ENCODE results near the gene PTPRN2. TPM values are rescaled to one million over a fixed set of nuclear protein-coding genes. Genes with fewer than 3 reads are reported as not detected.
"Not testable (repeated sequence)": the region's sequence is repeated elsewhere in the genome, so short reads cannot be mapped to it uniquely, and the experiment has no call there.

Gene PTPRN2
- total and polyA plus RNA-seq, 2 donors, result 1.7 to 1.9 TPM

- Histone ChIP-seq H3K27ac (ENCODE audit: low read depth in 1 of 2, low read length in 1 of 2) (no peak overlapping the region), H3K9me3 (ENCODE audit: control insufficient read depth in 2 of 2, insufficient read depth in 1 of 2, low read length in 1 of 2) (peaks cover 3 to 48% of the 10 kb centered on the region in 2 donors), H3K4me3 (ENCODE audit: low read length in 2 of 2) (no peak overlapping the region), H3K4me1 (ENCODE audit: control insufficient read depth in 2 of 2, insufficient read depth in 2 of 2, low read length in 2 of 2) (no peaks in the 10 kb centered on the region), H3K27me3 (ENCODE audit: control insufficient read depth in 2 of 2, insufficient read depth in 1 of 2, low read length in 1 of 2) (no peaks in the 10 kb centered on the region), H3K36me3 (ENCODE audit: control insufficient read depth in 2 of 2, insufficient read depth in 2 of 2, low read length in 1 of 2) (no peaks in the 10 kb centered on the region)
- 82% methylated on average over 34 of the region's 34 CpGs for WGBS
- DNase-seq (ENCODE audit: low read depth in 6 of 9, low spot score in 9 of 9), result no peak
Measured at GRCh38 chr7:158276414-158277218, 311.0 kb downstream of the PTPRN2 start.

- Histone ChIP-seq H3K27ac (ENCODE audit: low read depth in 1 of 2, low read length in 1 of 2) (no peak overlapping the region), H3K36me3 (ENCODE audit: control insufficient read depth in 2 of 2, insufficient read depth in 2 of 2, low read length in 1 of 2) (no peaks in the 10 kb centered on the region), H3K27me3 (ENCODE audit: control insufficient read depth in 2 of 2, insufficient read depth in 1 of 2, low read length in 1 of 2) (no peaks in the 10 kb centered on the region), H3K9me3 (ENCODE audit: control insufficient read depth in 2 of 2, insufficient read depth in 1 of 2, low read length in 1 of 2) (peaks cover 3 to 54% of the 10 kb centered on the region in 2 donors), H3K4me3 (ENCODE audit: low read length in 2 of 2) (no peak overlapping the region), H3K4me1 (ENCODE audit: control insufficient read depth in 2 of 2, insufficient read depth in 2 of 2, low read length in 2 of 2) (no peaks in the 10 kb centered on the region)
- DNase-seq (ENCODE audit: low read depth in 6 of 9, low spot score in 9 of 9), result no peak
- WGBS, result 93% methylated on average over 15 of the region's 22 CpGs
Measured at GRCh38 chr7:158275711-158276413, 311.8 kb downstream of the PTPRN2 start.

- Histone ChIP-seq H3K36me3 (ENCODE audit: control insufficient read depth in 2 of 2, insufficient read depth in 2 of 2, low read length in 1 of 2) (no peaks in the 10 kb centered on the region), H3K27ac (ENCODE audit: low read depth in 1 of 2, low read length in 1 of 2) (no peak overlapping the region), H3K4me3 (ENCODE audit: low read length in 2 of 2) (no peak overlapping the region), H3K27me3 (ENCODE audit: control insufficient read depth in 2 of 2, insufficient read depth in 1 of 2, low read length in 1 of 2) (no peaks in the 10 kb centered on the region), H3K9me3 (ENCODE audit: control insufficient read depth in 2 of 2, insufficient read depth in 1 of 2, low read length in 1 of 2) (peaks cover 3 to 54% of the 10 kb centered on the region in 2 donors), H3K4me1 (ENCODE audit: control insufficient read depth in 2 of 2, insufficient read depth in 2 of 2, low read length in 2 of 2) (no peaks in the 10 kb centered on the region)
- DNase-seq (ENCODE audit: low read depth in 6 of 9, low spot score in 9 of 9), result no peak
- 92% methylated on average over 12 of the region's 12 CpGs for WGBS
Measured at GRCh38 chr7:158274996-158275395, 312.6 kb downstream of the PTPRN2 start.

GRCh38 chr7:158274404-158274811 is 313.2 kb downstream of the PTPRN2 start:
- Histone ChIP-seq H3K4me1 (ENCODE audit: control insufficient read depth in 2 of 2, insufficient read depth in 2 of 2, low read length in 2 of 2) (no peaks in the 10 kb centered on the region), H3K36me3 (ENCODE audit: control insufficient read depth in 2 of 2, insufficient read depth in 2 of 2, low read length in 1 of 2) (no peaks in the 10 kb centered on the region), H3K27me3 (ENCODE audit: control insufficient read depth in 2 of 2, insufficient read depth in 1 of 2, low read length in 1 of 2) (no peaks in the 10 kb centered on the region), H3K4me3 (ENCODE audit: low read length in 2 of 2) (no peak overlapping the region), H3K27ac (ENCODE audit: low read depth in 1 of 2, low read length in 1 of 2) (no peak overlapping the region), H3K9me3 (ENCODE audit: control insufficient read depth in 2 of 2, insufficient read depth in 1 of 2, low read length in 1 of 2) (peaks cover 3 to 53% of the 10 kb centered on the region in 2 donors)
- 93% methylated on average over 21 of the region's 21 CpGs for WGBS
- DNase-seq (ENCODE audit: low read depth in 6 of 9, low spot score in 9 of 9), result no peak

GRCh38 chr7:158273756-158274342 is 313.8 kb downstream of the PTPRN2 start:
- H3K27ac ChIP-seq (ENCODE audit: low read depth in 1 of 2, low read length in 1 of 2); H3K27me3 ChIP-seq (ENCODE audit: control insufficient read depth in 2 of 2, insufficient read depth in 1 of 2, low read length in 1 of 2); H3K4me3 ChIP-seq (ENCODE audit: low read length in 2 of 2); DNase-seq (ENCODE audit: low read depth in 6 of 9, low spot score in 9 of 9); H3K4me1 ChIP-seq (ENCODE audit: control insufficient read depth in 2 of 2, insufficient read depth in 2 of 2, low read length in 2 of 2); H3K36me3 ChIP-seq (ENCODE audit: control insufficient read depth in 2 of 2, insufficient read depth in 2 of 2, low read length in 1 of 2): not testable (repeated sequence)
- 95% methylated on average over 38 of the region's 38 CpGs for WGBS
- H3K9me3 ChIP-seq (ENCODE audit: control insufficient read depth in 2 of 2, insufficient read depth in 1 of 2, low read length in 1 of 2), result peaks cover 3 to 57% of the 10 kb centered on the region in 2 donors

- Histone ChIP-seq H3K36me3 (ENCODE audit: control insufficient read depth in 2 of 2, insufficient read depth in 2 of 2, low read length in 1 of 2) (no peaks in the 10 kb centered on the region), H3K4me3 (ENCODE audit: low read length in 2 of 2) (no peak overlapping the region), H3K4me1 (ENCODE audit: control insufficient read depth in 2 of 2, insufficient read depth in 2 of 2, low read length in 2 of 2) (no peaks in the 10 kb centered on the region), H3K9me3 (ENCODE audit: control insufficient read depth in 2 of 2, insufficient read depth in 1 of 2, low read length in 1 of 2) (peaks cover 3 to 57% of the 10 kb centered on the region in 2 donors), H3K27me3 (ENCODE audit: control insufficient read depth in 2 of 2, insufficient read depth in 1 of 2, low read length in 1 of 2) (no peaks in the 10 kb centered on the region), H3K27ac (ENCODE audit: low read depth in 1 of 2, low read length in 1 of 2) (no peak overlapping the region)
- no peak for DNase-seq (ENCODE audit: low read depth in 6 of 9, low spot score in 9 of 9)
- 96% methylated on average over 31 of the region's 31 CpGs for WGBS
Measured at GRCh38 chr7:158273138-158273651, 314.4 kb downstream of the PTPRN2 start.

- 97% methylated on average over 15 of the region's 15 CpGs for WGBS
Measured at GRCh38 chr7:158272509-158273137, 315.0 kb downstream of the PTPRN2 start.

GRCh38 chr7:158272091-158272490 is 315.5 kb downstream of the PTPRN2 start:
- Histone ChIP-seq H3K36me3 (ENCODE audit: control insufficient read depth in 2 of 2, insufficient read depth in 2 of 2, low read length in 1 of 2) (no peaks in the 10 kb centered on the region), H3K4me3 (ENCODE audit: low read length in 2 of 2) (no peak overlapping the region), H3K27me3 (ENCODE audit: control insufficient read depth in 2 of 2, insufficient read depth in 1 of 2, low read length in 1 of 2) (no peaks in the 10 kb centered on the region), H3K4me1 (ENCODE audit: control insufficient read depth in 2 of 2, insufficient read depth in 2 of 2, low read length in 2 of 2) (no peaks in the 10 kb centered on the region), H3K27ac (ENCODE audit: low read depth in 1 of 2, low read length in 1 of 2) (no peak overlapping the region), H3K9me3 (ENCODE audit: control insufficient read depth in 2 of 2, insufficient read depth in 1 of 2, low read length in 1 of 2) (peaks cover 3 to 56% of the 10 kb centered on the region in 2 donors)
- no peak for DNase-seq (ENCODE audit: low read depth in 6 of 9, low spot score in 9 of 9)
- WGBS, result 93% methylated on average over 12 of the region's 12 CpGs

More at GRCh38 chr7:158272509-158273137, 315.0 kb downstream of the PTPRN2 start:
- Histone ChIP-seq H3K36me3 (ENCODE audit: control insufficient read depth in 2 of 2, insufficient read depth in 2 of 2, low read length in 1 of 2) (no peaks in the 10 kb centered on the region), H3K9me3 (ENCODE audit: control insufficient read depth in 2 of 2, insufficient read depth in 1 of 2, low read length in 1 of 2) (peaks cover 3 to 57% of the 10 kb centered on the region in 2 donors), H3K4me3 (ENCODE audit: low read length in 2 of 2) (no peak overlapping the region), H3K4me1 (ENCODE audit: control insufficient read depth in 2 of 2, insufficient read depth in 2 of 2, low read length in 2 of 2) (no peaks in the 10 kb centered on the region), H3K27me3 (ENCODE audit: control insufficient read depth in 2 of 2, insufficient read depth in 1 of 2, low read length in 1 of 2) (no peaks in the 10 kb centered on the region), H3K27ac (ENCODE audit: low read depth in 1 of 2, low read length in 1 of 2) (no peak overlapping the region)
- DNase-seq (ENCODE audit: low read depth in 6 of 9, low spot score in 9 of 9), result no peak

Data from thymus (tissue), 11 donors.